ENCODE results near the gene ASCL5.

Gene ASCL5

GRCh38 chr1:201125019-201125418, 2.0 kb downstream of the ASCL5 start:
- no peak overlapping the region for H3K4me3 ChIP-seq (ENCODE audit: low read depth, low read length)
- DNase-seq (ENCODE audit: low read depth) = no peak
- no peak for TF ChIP-seq CTCF (conservative IDR thresholded peaks at IDR 0.05; ENCODE audit: low read depth, low read length)

- no peak for TF ChIP-seq CTCF (conservative IDR thresholded peaks at IDR 0.05; ENCODE audit: low read depth, low read length)
Measured at GRCh38 chr1:201123866-201124265, 3.1 kb downstream of the ASCL5 start.

GRCh38 chr1:201122321-201122957, 4.5 kb downstream of the ASCL5 start:
- no peak for DNase-seq (ENCODE audit: low read depth)
- TF ChIP-seq CTCF (conservative IDR thresholded peaks at IDR 0.05; ENCODE audit: low read depth, low read length) = no peak
- no peak overlapping the region for H3K4me3 ChIP-seq (ENCODE audit: low read depth, low read length)

More at GRCh38 chr1:201123866-201124265, 3.1 kb downstream of the ASCL5 start:
- no peak overlapping the region for H3K4me3 ChIP-seq (ENCODE audit: low read depth, low read length)
- no peak for DNase-seq (ENCODE audit: low read depth)

GRCh38 chr1:201119206-201120197, 7.5 kb downstream of the ASCL5 start:
- peak; percentile 85 for TF ChIP-seq CTCF (conservative IDR thresholded peaks at IDR 0.05; ENCODE audit: low read depth, low read length)
- no peak overlapping the region for H3K4me3 ChIP-seq (ENCODE audit: low read depth, low read length)
- peak; percentile 68 for DNase-seq (ENCODE audit: low read depth)

GRCh38 chr1:201116091-201116490, 10.9 kb downstream of the ASCL5 start:
- H3K4me3 ChIP-seq (ENCODE audit: low read depth, low read length) = no peak overlapping the region
- no peak for TF ChIP-seq CTCF (conservative IDR thresholded peaks at IDR 0.05; ENCODE audit: low read depth, low read length)
- no peak for DNase-seq (ENCODE audit: low read depth)

GRCh38 chr1:201115390-201115937, 11.5 kb downstream of the ASCL5 start:
- H3K4me3 ChIP-seq (ENCODE audit: low read depth, low read length) = no peak overlapping the region
- no peak for TF ChIP-seq CTCF (conservative IDR thresholded peaks at IDR 0.05; ENCODE audit: low read depth, low read length)
- DNase-seq (ENCODE audit: low read depth) = no peak

Data from choroid plexus epithelial cell (primary cell).